RWPE2 (cell line): ENCODE data around the gene C3orf22.

Experiments
- ATAC-seq: fragments of 200-7000 bp; cut with Tn5 transposase; 3 replicates; pipeline ENCODE4 v1.9.1; 2021; ENCODE audit warnings: low read depth
- DNase-seq: peaks from one replicate; pipeline ENCODE4 v3.0.0-alpha.2; 2020; ENCODE audit warnings: low spot score
- H3K27ac ChIP-seq: fragments of 450-650 bp; 2 replicates; pipeline ENCODE4 v1.5.1; 2017; ENCODE audit warnings: mild to moderate bottlenecking; ENCODE audit not compliant: poor library complexity, severe bottlenecking
- H3K27me3 ChIP-seq: fragments of 250-450 bp; sonication (Bioruptor Pico); 2 replicates; pipeline ENCODE4 v1.5.1; 2021; ENCODE audit warnings: mild to moderate bottlenecking, moderate library complexity; ENCODE audit not compliant: insufficient read depth, poor library complexity, severe bottlenecking
- H3K36me3 ChIP-seq: fragments of 250-450 bp; sonication (Bioruptor Pico); 2 replicates; pipeline ENCODE4 v1.5.1; 2020; ENCODE audit warnings: low read depth, mild to moderate bottlenecking, moderate library complexity
- H3K4me1 ChIP-seq: fragments of 250-450 bp; sonication (Bioruptor Pico); 2 replicates; pipeline ENCODE4 v1.5.1; 2021; ENCODE audit warnings: mild to moderate bottlenecking, moderate library complexity; ENCODE audit not compliant: insufficient read depth, poor library complexity, severe bottlenecking
- H3K4me3 ChIP-seq: fragments of 250-450 bp; sonication (Bioruptor Pico); 2 replicates; pipeline ENCODE4 v1.5.1; 2021; ENCODE audit warnings: mild to moderate bottlenecking, moderate library complexity; ENCODE audit not compliant: severe bottlenecking
- H3K9me3 ChIP-seq: fragments of 250-450 bp; sonication (Bioruptor Pico); 2 replicates; pipeline ENCODE4 v1.5.1; 2021; ENCODE audit warnings: mild to moderate bottlenecking, moderate library complexity; ENCODE audit not compliant: severe bottlenecking
- TF ChIP-seq, protein P1 (sequence below): fragments of 450-650 bp; IDR thresholded peaks from one replicate; pipeline ENCODE4 v1.5.1; 2017; ENCODE audit warnings: mild to moderate bottlenecking, moderate library complexity; ENCODE audit not compliant: poor library complexity, severe bottlenecking

Gene C3orf22

DNA sequence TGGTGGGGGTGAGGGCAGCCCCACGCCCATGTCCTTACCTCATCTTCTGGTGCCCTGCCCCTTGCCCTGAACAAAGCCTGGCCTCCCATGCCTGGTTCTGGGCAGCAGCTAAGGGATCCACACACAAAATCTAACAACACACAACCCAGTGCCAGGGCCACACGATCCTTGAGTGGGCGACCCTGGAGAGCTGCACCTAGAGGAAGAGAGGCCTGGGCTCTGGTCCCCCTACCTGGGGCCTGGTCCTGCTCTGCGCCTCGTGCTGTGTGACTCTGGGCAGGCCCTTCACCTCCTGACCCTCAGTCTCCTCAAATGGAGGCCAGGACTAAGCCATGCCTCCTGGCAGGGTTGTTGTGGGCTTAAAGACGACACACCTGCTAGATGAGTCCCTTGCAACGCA lies 20.0 kb upstream of the C3orf22 start:
- no peaks in the 10 kb centered on the region for H3K9me3 ChIP-seq

DNA sequence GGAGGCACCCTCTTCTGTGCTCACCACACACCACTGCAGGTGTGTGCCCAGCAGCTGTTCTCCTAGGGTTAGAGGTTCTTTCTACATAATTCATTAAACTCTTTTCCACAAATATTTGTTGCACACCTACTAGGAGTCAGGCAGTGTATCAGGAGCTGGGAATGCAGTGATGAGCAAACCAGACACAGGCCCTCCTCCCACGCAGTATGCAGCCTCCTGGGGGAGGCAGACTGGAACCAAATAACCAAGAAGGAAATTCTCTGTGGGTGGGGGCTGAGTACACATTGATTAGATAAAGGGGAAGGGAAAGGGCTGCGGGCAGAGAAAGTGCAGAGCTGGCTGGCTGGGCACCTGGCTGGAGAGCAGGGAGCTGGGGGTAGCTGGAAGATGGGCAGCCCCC lies 18.5 kb upstream of the C3orf22 start:
- H3K36me3 ChIP-seq: no peaks in the 10 kb centered on the region
- TF ChIP-seq, protein P1, sequence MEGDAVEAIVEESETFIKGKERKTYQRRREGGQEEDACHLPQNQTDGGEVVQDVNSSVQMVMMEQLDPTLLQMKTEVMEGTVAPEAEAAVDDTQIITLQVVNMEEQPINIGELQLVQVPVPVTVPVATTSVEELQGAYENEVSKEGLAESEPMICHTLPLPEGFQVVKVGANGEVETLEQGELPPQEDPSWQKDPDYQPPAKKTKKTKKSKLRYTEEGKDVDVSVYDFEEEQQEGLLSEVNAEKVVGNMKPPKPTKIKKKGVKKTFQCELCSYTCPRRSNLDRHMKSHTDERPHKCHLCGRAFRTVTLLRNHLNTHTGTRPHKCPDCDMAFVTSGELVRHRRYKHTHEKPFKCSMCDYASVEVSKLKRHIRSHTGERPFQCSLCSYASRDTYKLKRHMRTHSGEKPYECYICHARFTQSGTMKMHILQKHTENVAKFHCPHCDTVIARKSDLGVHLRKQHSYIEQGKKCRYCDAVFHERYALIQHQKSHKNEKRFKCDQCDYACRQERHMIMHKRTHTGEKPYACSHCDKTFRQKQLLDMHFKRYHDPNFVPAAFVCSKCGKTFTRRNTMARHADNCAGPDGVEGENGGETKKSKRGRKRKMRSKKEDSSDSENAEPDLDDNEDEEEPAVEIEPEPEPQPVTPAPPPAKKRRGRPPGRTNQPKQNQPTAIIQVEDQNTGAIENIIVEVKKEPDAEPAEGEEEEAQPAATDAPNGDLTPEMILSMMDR: no peak
- peaks cover 5% of the 10 kb centered on the region for H3K27me3 ChIP-seq
- no peak overlapping the region for H3K27ac ChIP-seq
- H3K4me3 ChIP-seq: no peak overlapping the region
- no peaks in the 10 kb centered on the region for H3K9me3 ChIP-seq
- H3K4me1 ChIP-seq: no peaks in the 10 kb centered on the region
- ATAC-seq (no peak), DNase-seq (no peak)

More for the DNA sequence above, 20.0 kb upstream of the C3orf22 start:
- peaks cover 5% of the 10 kb centered on the region for H3K27me3 ChIP-seq
- H3K36me3 ChIP-seq: no peaks in the 10 kb centered on the region
- ATAC-seq: no peak
- TF ChIP-seq, protein P1: no peak
- no peaks in the 10 kb centered on the region for H3K4me1 ChIP-seq
- DNase-seq: no peak
- H3K4me3 ChIP-seq: no peak overlapping the region
- no peak overlapping the region for H3K27ac ChIP-seq

DNA sequence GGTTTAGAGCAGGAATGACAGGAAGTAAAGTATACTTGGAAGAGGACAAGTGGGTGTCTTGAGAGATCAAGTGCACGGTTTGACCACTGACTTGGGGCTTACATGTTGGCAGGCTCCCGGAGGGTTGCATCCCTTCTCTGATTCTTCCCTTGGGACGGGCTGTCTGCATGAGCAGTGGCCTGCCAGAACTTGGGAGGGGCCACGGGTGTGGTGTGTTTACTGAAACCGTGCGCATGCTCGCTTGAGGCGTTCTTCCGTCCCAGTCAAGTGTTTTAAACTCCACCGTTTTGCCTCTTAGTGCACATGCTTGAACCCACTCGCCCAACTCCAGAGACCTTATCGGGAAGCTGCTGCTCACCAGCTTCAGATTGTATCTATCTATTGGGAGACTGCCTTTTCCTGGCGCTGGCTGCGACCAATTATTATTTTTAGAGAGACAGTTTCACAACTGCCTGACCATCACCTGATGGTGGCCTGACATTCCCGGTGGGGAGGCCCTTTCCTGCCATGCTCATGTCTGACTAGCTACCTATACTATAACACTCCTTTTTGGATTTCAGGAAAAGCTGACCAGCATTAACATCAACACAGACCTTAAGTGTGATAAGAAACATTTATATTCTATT lies 14.9 kb upstream of the C3orf22 start:
- Histone ChIP-seq H3K9me3 (no peaks in the 10 kb centered on the region), H3K27me3 (no peaks in the 10 kb centered on the region), H3K4me3 (no peak overlapping the region), H3K36me3 (no peaks in the 10 kb centered on the region), H3K27ac (no peak overlapping the region), H3K4me1 (no peaks in the 10 kb centered on the region)
- ATAC-seq (no peak), DNase-seq (no peak)
- TF ChIP-seq, protein P1: no peak

DNA sequence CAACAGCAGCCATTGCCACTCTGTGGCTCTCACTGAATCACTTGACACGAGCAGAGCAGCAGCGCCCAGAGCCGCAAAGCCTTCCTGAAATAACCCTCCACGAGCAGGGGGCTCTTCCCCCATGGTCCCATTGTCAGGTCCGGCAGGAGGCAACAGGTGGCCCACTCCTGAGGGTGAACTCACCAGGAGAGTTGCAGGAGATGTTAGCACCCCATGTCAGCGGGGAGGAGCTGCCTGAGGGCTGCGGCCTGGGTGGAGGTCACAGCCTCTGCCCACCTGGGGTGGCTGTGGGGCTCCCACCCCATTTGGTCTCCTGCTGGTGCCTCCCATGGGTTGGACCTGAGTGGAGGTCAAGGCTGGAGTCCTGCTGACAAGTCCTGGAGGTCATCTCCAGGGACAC lies 12.3 kb upstream of the C3orf22 start:
- H3K36me3 ChIP-seq: no peaks in the 10 kb centered on the region
- no peak overlapping the region for H3K4me3 ChIP-seq
- no peaks in the 10 kb centered on the region for H3K4me1 ChIP-seq
- H3K27me3 ChIP-seq: peaks cover 5% of the 10 kb centered on the region
- no peaks in the 10 kb centered on the region for H3K9me3 ChIP-seq
- DNase-seq: no peak
- no peak overlapping the region for H3K27ac ChIP-seq
- TF ChIP-seq, protein P1: no peak
- ATAC-seq: no peak

DNA sequence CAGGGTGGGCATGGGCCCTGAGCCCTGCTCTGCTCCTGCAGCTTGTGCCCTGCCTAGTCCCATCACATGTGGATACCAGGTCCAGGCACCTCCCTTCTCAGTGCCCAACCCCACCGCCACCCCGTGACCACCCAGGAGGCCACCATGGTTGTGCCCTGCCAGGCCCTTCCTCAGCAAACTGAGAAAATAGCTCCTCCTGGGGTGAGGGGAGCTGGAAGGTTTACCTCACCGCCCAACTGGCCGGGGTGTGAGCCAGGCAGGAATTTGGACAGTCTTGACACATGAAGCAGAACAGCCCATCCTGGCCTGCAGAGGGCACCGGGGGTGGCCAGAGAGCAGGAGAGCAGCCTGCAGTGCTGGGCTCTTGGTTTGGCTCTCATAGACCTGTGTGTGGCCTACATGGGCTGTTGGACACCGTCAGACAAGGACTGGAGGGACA lies 11.4 kb upstream of the C3orf22 start:
- H3K27ac ChIP-seq: no peak overlapping the region
- TF ChIP-seq, protein P1: no peak
- no peaks in the 10 kb centered on the region for H3K4me1 ChIP-seq
- DNase-seq (no peak), ATAC-seq (no peak; the same call in 2 of the 3 replicates)
- no peaks in the 10 kb centered on the region for H3K36me3 ChIP-seq
- no peak overlapping the region for H3K4me3 ChIP-seq
- no peaks in the 10 kb centered on the region for H3K9me3 ChIP-seq
- H3K27me3 ChIP-seq: peaks cover 5% of the 10 kb centered on the region
